ENCODE measurements around the gene RPS24. TPM values are rescaled to one million over a fixed set of nuclear protein-coding genes. Genes with fewer than 3 reads are reported as not detected.
"Not testable (repeated sequence)": the region's sequence is repeated elsewhere in the genome, so short reads cannot be mapped to it uniquely, and the experiment has no call there.

Gene RPS24
- total RNA-seq, 6 experiments from 2014 or later = 1,111 to 1,416 (median 1,288) TPM

- Mint-ChIP-seq H3K9me3 (peaks cover 4% of the 10 kb centered on the region), H3K27me3 (ENCODE audit: insufficient read depth) (peaks cover 12% of the 10 kb centered on the region), H3K27ac (no peak overlapping the region), H3K4me3 (no peak overlapping the region), H3K4me1 (ENCODE audit: low read depth) (no peaks in the 10 kb centered on the region), H3K36me3 (ENCODE audit: low read depth) (no peaks in the 10 kb centered on the region)
- no peak for TF ChIP-seq CTCF (IDR thresholded peaks at IDR 0.05)
- no peak for DNase-seq
Observed at GRCh38 chr10:78071857-78072179, 38.2 kb downstream of the RPS24 start.

GRCh38 chr10:78072504-78072903 is 38.8 kb downstream of the RPS24 start:
- H3K36me3 Mint-ChIP-seq (ENCODE audit: low read depth) = no peaks in the 10 kb centered on the region
- no peak for TF ChIP-seq CTCF (IDR thresholded peaks at IDR 0.05)
- DNase-seq = no peak
- no peak overlapping the region for H3K27ac Mint-ChIP-seq
- H3K27me3 Mint-ChIP-seq (ENCODE audit: insufficient read depth) = peaks cover 12% of the 10 kb centered on the region
- H3K4me1 Mint-ChIP-seq (ENCODE audit: low read depth) = no peaks in the 10 kb centered on the region
- H3K4me3 Mint-ChIP-seq = no peak overlapping the region
- peaks cover 4% of the 10 kb centered on the region for H3K9me3 Mint-ChIP-seq

- H3K4me3 Mint-ChIP-seq; H3K4me1 Mint-ChIP-seq (ENCODE audit: low read depth); H3K27ac Mint-ChIP-seq; H3K36me3 Mint-ChIP-seq (ENCODE audit: low read depth); DNase-seq; H3K27me3 Mint-ChIP-seq (ENCODE audit: insufficient read depth); H3K9me3 Mint-ChIP-seq: not testable (repeated sequence)
Observed at GRCh38 chr10:78075806-78076205, 42.1 kb downstream of the RPS24 start.

GRCh38 chr10:78078539-78079330 is 45.1 kb downstream of the RPS24 start:
- Mint-ChIP-seq H3K36me3 (ENCODE audit: low read depth) (no peaks in the 10 kb centered on the region), H3K27me3 (ENCODE audit: insufficient read depth) (peaks cover 9% of the 10 kb centered on the region), H3K4me3 (no peak overlapping the region), H3K4me1 (ENCODE audit: low read depth) (no peaks in the 10 kb centered on the region), H3K9me3 (peaks cover 4% of the 10 kb centered on the region), H3K27ac (no peak overlapping the region)
- no peak for TF ChIP-seq CTCF (IDR thresholded peaks at IDR 0.05)
- no peak for DNase-seq

GRCh38 chr10:78079411-78079810 is 45.7 kb downstream of the RPS24 start:
- no peak overlapping the region for H3K27ac Mint-ChIP-seq
- no peaks in the 10 kb centered on the region for H3K4me1 Mint-ChIP-seq (ENCODE audit: low read depth)
- H3K36me3 Mint-ChIP-seq (ENCODE audit: low read depth) = no peaks in the 10 kb centered on the region
- no peak for TF ChIP-seq CTCF (IDR thresholded peaks at IDR 0.05)
- H3K9me3 Mint-ChIP-seq = peaks cover under 1% of the 10 kb centered on the region
- H3K4me3 Mint-ChIP-seq = no peak overlapping the region
- DNase-seq = no peak
- H3K27me3 Mint-ChIP-seq (ENCODE audit: insufficient read depth) = peaks cover 14% of the 10 kb centered on the region

GRCh38 chr10:78081292-78081691 is 47.6 kb downstream of the RPS24 start:
- no peaks in the 10 kb centered on the region for H3K9me3 Mint-ChIP-seq
- TF ChIP-seq CTCF (IDR thresholded peaks at IDR 0.05) = no peak
- DNase-seq = no peak
- H3K27ac Mint-ChIP-seq = no peak overlapping the region
- H3K36me3 Mint-ChIP-seq (ENCODE audit: low read depth) = no peaks in the 10 kb centered on the region
- peaks cover 24% of the 10 kb centered on the region for H3K27me3 Mint-ChIP-seq (ENCODE audit: insufficient read depth)
- H3K4me1 Mint-ChIP-seq (ENCODE audit: low read depth) = no peaks in the 10 kb centered on the region
- no peak overlapping the region for H3K4me3 Mint-ChIP-seq

All from HFFc6 (cell line).